Omental fat pad (tissue), 4 donors: ENCODE measurements around the gene FAIM. TPM values are rescaled to one million over a fixed set of nuclear protein-coding genes. Genes with fewer than 3 reads are reported as not detected.

Source experiments
- ATAC-seq: fragments of 150-250 bp; one replicate; pipeline ENCODE4 v1.9.1; 2016; ENCODE audit warnings: mild to moderate bottlenecking, moderate library complexity; ENCODE audit not compliant: low FRiP score
- DNase-seq: peaks from one replicate; pipeline ENCODE4 v3.0.0-alpha.2; 2019; ENCODE audit warnings: low spot score
- total RNA-seq, 4 donors: library from RNA; depleted of rRNA; stranded (reverse); fragments of >200 nt; gene quantifications; one replicate each; pipeline ENCODE4 v1.1.0, GENCODE V29; 2016
- TF ChIP-seq, protein P1 (sequence below), 3 donors: fragments of 450-650 bp; IDR thresholded peaks; one replicate each; pipeline ENCODE4 v1.5.1; 2016 to 2017; ENCODE audit warnings: antibody characterized with exemption in 3 of 3, mild to moderate bottlenecking in 3 of 3, moderate library complexity in 2 of 3

FAIM gene
- total RNA-seq, 4 donors from 2014 or later: 8.9 to 20.5 (median 14.1) TPM

DNA sequence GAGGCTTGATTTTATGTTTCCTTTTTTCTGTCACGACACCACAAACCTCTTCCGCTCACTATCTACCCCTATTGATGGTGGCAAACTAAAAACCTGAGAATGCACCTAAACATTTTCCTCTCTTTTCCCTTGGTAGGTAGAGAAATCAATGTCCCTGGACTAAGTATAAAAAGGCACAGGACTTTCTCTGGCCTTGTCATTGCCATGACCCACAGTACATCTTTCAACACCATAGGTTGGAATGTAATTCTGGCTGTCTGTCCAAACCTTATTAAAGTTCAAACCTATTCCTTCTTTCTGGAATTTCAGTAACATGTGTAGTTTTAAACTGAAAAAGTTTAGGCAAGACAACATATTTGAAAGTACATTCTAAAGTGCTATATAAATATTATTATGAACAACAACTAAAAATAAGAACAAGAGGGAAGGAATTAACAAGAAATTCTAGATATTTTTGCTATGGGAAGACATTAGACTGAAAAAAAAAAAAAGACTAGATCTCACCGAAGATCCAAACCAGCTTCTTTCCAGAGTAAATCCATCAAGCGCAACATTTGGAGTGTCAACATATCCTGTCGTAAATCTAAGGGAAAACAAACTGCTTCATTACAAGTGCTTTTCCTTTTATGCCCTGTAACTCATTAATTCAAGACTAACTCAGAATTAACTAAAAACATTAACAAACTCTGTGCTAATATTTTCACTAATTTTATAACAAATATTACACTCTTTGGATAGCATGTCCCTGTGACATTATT is 73.1 kb downstream of the FAIM start:
- TF ChIP-seq, protein P1, sequence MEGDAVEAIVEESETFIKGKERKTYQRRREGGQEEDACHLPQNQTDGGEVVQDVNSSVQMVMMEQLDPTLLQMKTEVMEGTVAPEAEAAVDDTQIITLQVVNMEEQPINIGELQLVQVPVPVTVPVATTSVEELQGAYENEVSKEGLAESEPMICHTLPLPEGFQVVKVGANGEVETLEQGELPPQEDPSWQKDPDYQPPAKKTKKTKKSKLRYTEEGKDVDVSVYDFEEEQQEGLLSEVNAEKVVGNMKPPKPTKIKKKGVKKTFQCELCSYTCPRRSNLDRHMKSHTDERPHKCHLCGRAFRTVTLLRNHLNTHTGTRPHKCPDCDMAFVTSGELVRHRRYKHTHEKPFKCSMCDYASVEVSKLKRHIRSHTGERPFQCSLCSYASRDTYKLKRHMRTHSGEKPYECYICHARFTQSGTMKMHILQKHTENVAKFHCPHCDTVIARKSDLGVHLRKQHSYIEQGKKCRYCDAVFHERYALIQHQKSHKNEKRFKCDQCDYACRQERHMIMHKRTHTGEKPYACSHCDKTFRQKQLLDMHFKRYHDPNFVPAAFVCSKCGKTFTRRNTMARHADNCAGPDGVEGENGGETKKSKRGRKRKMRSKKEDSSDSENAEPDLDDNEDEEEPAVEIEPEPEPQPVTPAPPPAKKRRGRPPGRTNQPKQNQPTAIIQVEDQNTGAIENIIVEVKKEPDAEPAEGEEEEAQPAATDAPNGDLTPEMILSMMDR (IDR thresholded peaks at IDR 0.05): no peak
- no peak for DNase-seq
- no peak for ATAC-seq

DNA sequence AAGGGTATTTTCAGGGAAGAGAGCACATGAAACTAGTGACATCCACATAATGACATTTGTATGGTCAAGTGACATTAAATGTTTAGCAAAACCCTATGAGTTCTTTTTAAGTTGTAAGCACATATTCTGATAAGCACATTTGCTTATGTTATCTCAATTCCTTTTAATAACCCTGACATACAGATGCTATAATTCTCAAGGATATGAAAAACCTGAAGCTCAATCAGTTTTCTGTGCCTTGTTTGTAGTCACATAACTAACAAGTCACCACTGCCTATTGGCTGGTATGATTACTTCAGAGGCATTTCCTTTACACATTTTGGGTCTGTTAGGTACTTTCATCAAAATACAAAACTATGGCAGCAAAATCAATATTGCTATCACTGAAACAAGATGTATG is 74.1 kb downstream of the FAIM start:
- TF ChIP-seq, protein P1 (IDR thresholded peaks at IDR 0.05): no peak
- ATAC-seq (no peak), DNase-seq (no peak)

Other genes with a start within 250 kb of the FAIM start
- 1 to 10 TPM in 2 of 4 donors, under 1 TPM in 1, not detected in 1; 0.75 to 2.3 (median 1.5) TPM for gene ESYT3, start 174.2 kb upstream of the FAIM start, total RNA-seq
- 10 to 100 TPM; 10.6 to 15.4 (median 13.8) TPM for gene CEP70, start 14.5 kb upstream of the FAIM start, total RNA-seq
- gene PIK3CB, start 226.2 kb downstream of the FAIM start, total RNA-seq: 10 to 100 TPM; 20.6 to 42.8 (median 22.4) TPM